CD4-positive, alpha-beta T cell treated with Interleukin-2 at 100 ng/mL for 4 hours (primary cell): Measurements from ENCODE around the gene MEIS1.

Experiments
- DNase-seq: peaks from one replicate; pipeline ENCODE4 v3.0.0-alpha.2; 2020; ENCODE audit warnings: low spot score

MEIS1 gene

DNA sequence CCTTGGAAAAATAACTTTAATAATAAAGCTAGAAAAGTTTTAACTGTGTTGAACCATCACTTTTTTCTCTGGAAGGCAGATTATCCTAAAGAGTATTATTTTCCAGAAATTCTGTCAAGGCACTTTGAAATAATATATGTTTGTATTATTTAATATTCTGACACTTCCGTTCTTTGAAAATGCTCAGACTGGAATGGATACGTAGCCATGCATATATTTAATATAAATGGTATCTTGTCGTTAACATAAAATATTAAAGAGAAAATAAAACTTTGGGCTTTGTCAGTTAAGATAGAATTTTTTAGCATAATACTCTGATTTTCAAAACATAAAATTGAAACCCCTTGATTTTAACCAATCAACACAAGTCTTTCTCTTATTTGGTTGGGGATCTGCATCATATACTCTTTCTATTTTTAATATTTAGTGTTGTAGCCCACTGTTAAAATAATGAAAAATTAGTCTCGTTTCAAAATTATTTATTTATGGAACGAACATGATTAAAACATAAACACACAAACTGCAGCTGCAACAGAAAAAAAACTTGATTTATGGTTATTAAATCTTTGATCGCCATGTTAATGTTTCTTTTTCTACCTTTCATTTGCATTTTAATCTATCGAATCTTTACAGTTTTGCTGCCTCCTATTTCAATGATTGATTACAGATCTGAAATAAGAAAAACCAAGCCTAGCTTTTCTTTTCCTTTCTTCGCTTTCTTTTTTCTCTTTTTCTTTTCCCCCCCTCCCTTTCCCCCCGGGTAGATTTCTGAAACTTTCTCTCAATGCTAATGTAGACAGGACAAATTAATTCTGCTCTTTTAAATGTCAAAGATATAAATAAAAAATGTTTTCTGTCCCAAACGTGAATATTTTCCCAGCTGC is 145.5 kb downstream of the MEIS1 start:
- DNase-seq: no peak

DNA sequence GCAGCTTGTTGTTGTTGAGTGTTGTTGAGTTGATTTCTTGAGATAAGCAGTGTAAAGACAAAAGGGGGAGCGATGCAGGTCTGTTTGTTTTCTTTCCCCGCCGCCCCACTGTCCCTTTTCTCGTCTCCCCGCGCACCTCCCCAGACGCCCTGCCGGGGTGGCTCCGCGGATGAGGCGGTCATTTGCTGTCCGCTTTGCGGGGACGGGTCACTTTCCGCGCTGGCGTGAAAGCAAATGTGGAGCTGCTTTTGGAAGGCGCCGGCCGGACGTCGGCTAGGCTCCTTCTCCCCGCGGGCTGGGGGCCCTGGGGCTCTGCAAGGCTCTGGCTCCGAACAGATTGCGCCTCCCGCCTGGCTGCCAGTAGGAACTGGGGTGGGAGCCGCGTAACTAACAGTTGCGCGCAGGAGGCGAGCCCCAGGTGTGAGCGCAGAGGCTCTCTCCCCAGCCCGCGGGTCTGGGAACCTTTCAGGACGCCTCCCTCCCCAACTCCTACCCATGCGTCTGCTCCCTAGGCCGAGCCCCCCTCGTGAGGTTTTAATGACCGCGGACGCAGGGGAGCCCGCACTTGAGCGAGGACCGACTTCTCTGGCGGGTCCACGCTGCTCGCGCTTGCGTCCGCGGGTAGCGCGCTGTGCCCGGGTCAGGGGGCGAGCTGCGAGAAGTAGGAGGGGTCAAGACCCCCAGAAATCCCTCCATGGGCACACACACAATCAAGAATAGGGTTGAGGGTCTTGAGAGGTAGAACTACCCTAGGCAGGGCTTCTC is 146.6 kb downstream of the MEIS1 start:
- DNase-seq: no peak

DNA sequence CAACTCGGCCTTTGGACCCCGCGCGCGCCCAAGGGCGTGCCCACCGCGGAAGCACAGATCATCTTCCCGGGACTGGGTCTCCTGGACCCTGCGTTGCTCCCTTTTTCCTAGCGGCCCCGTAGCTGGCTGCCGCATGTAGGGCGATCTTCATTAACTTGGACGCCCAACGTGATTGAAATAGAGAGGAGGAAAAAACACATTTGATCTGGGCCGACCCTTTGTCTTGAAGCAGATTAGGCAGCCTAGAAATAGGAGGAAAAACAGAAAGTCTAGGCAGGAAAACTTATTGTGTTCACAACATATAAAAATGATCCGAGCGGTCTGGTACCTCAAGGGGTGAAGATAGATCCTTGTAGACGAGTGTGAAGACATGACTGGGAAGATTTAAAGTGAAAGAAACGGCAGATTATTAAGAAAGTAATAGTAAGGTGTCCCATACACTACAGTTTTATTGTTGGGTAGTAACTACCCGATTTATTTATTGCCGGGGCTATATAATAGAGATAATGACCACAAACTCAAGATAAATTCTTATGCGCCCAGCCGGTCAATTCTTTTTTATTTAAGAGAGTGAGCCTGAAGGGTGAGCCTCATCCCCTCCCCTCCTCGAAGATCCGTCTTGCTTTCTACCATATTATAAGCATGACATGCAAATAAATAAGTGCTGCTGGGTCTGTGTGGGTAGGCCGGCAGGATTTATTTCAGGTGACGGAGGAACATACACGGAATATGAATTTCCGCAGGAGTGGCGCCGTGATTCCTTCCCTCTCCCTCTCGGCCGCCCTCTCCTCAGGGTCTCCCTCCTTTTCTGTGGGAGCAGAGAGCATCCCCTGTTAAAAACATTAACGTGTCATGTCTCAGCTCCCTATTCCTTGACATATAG is 147.4 kb downstream of the MEIS1 start:
- DNase-seq: no peak

DNA sequence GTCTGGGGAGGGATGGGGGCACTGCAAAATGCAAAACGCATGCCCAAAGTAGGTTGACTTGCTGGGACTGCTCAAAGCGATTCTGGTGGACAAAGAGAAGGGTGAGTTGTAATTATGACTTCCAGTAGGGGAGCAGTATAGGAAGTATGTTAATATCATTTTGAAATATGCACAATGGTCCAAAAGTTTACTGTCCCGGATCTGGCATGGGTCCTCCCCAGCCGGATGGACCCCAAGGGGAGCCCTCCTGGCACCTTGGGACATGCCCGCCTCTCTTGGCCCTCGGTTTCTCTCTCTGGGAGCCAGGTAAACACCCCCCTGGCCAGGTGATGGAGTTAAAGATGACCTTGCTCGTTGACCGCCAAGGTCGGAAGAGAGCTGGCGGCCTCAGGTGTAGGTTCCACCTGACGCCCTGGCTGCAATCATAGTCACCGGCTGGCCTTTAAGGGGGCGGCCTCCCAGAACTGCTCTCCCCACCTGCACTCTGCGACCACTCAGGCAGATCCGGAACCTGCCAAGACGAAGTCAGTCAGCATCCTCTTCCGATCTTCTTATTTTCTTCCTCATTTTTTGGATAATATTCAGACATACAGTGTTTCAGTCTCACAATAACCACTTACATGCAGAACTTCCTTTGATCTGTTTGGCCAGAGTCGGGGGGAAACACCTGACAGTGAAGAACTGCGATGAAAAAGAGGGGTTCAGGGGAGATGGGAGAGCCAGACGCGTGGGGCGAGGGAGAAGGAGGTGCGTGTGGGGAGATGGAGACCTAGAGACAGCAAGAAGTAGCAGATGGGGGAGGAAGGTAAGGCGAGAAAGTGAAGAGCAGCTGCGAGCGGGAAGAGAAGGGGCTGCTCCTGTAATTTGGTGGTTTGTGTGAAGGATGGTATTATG is 148.3 kb downstream of the MEIS1 start:
- no peak for DNase-seq

DNA sequence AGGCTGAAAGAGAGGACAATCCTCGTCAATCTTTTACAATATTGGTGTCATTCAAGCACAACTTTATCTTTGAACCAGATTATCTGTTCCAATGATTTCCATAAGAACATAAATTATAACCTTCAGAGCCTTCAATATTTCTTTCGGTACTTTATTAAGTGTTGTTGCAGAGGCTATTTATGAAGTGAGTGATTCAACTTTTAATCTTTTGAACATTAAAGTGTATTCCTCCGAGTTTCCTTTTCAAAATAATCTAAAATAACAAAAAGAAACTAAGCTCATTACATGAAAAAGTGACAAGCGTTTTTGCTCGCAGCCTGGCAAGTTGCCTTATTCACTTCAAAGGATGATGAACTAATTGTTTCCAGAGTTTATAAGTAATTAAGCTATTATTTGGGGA is 149.0 kb downstream of the MEIS1 start:
- DNase-seq: no peak

DNA sequence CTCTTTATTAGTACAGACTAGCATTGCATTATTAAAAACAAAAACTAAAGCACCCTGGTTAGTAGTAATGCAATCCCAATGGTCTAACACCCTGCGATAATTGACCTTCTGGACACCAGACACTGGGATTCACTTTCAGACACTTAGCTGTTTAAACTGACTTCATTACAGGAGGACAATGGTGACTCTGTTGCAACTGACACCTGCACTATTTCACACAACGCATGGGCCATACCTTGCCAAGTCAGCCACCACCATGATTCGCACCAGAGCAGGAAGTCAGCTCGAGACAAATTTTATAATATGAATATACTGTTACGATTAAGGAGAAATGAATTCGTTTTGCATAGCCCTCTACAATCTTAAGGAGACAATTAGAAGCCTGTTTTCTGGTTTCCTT is 150.7 kb downstream of the MEIS1 start:
- DNase-seq: no peak

DNA sequence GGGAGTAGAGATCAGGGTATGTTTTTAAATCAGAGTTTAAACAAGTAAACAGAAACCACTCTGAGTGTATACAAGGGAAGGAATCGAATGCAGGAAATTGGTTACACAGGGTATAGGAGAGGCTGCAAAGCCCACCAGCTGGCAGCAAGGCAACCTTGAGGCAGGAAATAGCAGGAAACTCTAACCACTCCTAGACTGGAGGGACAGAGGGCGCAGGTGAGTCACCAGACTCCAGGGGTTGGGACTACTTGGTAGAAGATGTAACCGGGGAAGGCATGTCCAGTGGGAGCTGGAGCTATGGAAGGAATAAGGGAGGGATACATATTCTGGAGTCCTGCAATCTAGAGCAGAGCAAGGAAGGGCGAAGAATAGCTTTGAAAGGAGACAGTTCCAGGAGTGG is 152.3 kb downstream of the MEIS1 start:
- no peak for DNase-seq

DNA sequence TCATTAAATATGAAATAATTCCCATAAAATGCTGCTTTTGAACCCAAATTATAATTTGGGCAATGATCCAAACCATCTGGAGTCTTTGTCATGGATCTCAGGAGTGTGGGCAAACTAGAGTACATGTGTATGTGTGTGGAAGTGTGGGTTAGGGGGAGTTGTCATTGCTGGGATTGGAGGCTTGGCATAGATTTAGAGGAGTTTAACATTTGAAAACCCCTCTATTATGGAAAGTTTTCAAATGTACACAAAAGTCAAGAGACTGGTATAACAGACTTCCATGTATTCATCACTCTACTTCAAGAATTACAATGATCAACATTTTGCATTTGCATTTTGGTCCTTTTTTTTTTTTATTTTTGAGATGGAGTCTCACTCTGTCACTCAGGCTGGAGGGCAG is 159.1 kb downstream of the MEIS1 start:
- DNase-seq: no peak

DNA sequence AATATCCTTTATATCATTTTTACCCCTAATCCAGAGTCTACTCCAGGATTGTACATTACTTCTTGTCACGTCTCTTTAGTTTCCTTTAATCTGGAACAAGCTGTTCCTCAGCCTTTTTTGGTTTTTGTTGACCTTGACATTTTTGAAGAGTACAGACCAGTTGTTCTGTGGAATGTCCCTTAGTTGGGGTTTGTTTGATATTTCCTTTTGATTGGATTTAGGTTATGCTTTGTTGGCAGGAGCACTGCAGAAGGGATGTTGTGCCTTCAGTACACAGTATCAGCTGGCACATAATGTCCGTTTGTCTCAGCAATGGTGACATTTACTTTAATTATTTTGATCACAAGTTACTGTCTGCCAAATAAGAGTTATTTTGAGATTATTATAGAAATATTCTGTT is 160.6 kb downstream of the MEIS1 start:
- DNase-seq: no peak

DNA sequence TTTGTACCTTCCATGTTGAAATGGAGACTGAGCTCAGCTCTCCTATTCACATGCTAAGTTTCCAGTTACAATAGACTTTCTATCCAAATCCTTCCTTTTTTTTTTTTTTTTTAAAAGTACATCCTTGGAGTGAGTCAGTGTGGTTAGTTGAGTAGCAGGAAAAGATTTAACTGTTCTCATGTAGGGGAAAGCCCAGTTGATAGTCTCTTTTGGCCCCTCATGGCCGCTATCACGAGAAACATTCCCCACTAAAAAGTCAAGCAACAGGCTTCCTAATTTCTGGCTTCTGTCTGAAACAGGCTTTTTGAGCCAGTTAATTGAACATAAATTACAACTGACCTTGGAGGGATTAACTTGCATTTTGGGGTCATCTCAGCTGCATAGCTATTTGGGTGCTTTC is 161.3 kb downstream of the MEIS1 start:
- DNase-seq: no peak

DNA sequence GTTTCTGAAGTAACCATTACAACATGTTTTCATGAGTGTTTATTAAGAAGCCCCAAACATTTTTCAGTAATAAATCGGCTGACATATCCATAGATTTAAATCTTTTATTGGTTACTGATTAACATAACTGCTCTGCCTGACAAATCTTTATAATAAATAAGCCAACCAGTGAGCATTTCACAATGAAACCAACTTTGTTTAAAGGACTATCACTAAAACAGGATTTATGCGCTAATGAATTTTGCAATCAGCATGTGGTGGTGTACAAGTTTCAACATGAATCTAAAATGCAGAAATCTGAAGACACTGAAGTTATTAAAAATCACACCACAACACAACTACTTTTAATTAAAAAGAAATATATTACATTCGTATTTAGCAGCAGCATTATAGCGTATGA is 166.7 kb downstream of the MEIS1 start:
- DNase-seq: no peak

DNA sequence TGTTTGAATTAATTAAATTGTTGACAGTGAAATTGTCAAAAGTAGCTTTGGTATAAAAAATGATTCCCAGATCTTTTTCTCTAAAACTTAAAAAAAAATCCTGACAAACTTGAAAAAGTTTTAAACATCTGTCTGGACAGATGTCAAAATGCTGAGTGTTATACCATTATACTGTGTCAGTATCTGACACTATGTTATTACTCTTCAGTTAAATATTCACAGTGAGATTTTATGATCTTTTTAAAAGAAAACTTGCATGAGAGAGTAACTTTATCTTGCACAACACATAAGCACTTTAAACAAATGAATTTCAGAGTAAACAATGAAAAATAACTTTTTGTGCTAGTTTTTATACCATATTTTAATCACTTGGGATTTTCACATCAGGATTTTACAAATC is 167.4 kb downstream of the MEIS1 start:
- DNase-seq: no peak

DNA sequence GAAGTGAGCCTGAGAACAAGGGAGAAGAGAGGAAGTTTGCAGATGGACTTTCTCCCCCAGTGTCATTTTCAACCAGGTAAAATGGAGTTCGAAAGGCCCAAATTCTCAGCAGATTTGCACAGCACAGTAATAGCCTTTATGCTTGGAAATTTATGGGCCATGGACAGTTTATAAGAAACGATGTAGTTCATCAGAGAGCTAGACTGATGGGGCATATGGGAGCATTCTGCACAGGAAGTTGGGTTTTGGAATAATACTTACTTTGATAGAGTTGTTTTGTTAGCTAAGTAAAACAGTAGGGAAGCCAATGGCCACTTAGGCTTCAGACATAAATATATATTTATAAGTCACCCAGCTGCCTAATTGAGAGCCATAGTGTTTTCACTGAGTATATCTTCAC is 169.4 kb downstream of the MEIS1 start:
- no peak for DNase-seq

DNA sequence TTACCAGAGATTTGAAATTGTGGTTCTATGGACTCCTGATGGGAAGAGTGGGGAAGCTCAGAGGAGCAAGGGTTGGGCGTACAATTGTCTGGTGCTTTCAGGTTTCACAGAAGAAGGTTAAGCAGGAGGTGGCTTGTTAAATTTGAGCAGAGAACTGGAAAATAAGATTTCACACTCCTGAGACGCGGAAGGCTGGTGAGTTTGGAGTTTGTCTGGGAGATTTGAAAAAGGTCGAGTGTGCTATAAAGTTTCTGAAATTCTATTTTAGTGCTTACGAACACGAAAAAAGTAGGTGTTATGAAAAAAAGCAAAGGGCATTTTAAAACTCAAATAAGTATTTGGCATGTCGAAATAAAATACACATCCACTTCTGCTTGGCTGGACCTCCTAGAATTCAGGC is 170.1 kb downstream of the MEIS1 start:
- no peak for DNase-seq

DNA sequence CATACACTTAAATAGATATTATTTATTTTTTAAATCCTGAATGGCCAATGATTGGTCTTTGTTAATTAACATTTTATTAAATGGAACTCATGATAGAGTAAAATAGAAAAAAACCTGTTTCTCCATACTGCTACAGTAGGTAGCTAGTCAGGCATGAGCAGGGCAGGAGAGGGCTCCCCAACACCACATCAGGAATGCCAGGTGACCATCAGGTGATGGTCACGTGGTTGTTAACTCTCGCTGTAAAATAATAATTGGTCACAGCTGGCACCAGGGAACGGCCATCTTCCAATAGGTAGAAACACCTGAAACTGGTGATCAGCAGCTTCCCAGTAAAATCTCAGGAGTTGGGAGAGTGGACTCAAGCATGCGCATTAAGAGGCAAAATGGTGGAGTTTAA is 172.2 kb downstream of the MEIS1 start:
- DNase-seq: no peak
